HG02759 (cell line): ENCODE measurements around the gene USP31.

Experiments
- ATAC-seq: cut with Tn5 transposase; IDR thresholded peaks from one replicate; pipeline ENCODE4 v1.9.1; 2021; ENCODE audit warnings: mild to moderate bottlenecking, moderate library complexity; ENCODE audit not compliant: unreplicated experiment

The USP31 gene

GRCh38 chr16:23069844-23070243 is 79.4 kb downstream of the USP31 start:
- ATAC-seq: no peak

- no peak for ATAC-seq
These were observed 81.0 kb downstream of the USP31 start for GRCh38 chr16:23068079-23068736.

GRCh38 chr16:23066676-23067075 is 82.6 kb downstream of the USP31 start:
- ATAC-seq: no peak

GRCh38 chr16:23064639-23065038 is 84.6 kb downstream of the USP31 start:
- ATAC-seq: no peak

- no peak for ATAC-seq
These were observed 86.7 kb downstream of the USP31 start for GRCh38 chr16:23062524-23062923.

- no peak for ATAC-seq
These were observed 87.6 kb downstream of the USP31 start for GRCh38 chr16:23061669-23062068.

- ATAC-seq: no peak
These were observed 88.6 kb downstream of the USP31 start for GRCh38 chr16:23060458-23061320.

GRCh38 chr16:23059433-23059832 is 89.8 kb downstream of the USP31 start:
- no peak for ATAC-seq

GRCh38 chr16:23058576-23058975 is 90.7 kb downstream of the USP31 start:
- no peak for ATAC-seq

- no peak for ATAC-seq
These were observed 92.1 kb downstream of the USP31 start for GRCh38 chr16:23057013-23057596.

GRCh38 chr16:23055481-23055880 is 93.8 kb downstream of the USP31 start:
- no peak for ATAC-seq

GRCh38 chr16:23052908-23053580 is 96.2 kb downstream of the USP31 start:
- ATAC-seq: no peak

GRCh38 chr16:23052221-23052620 is 97.0 kb downstream of the USP31 start:
- ATAC-seq: no peak

GRCh38 chr16:23051587-23051986 is 97.7 kb downstream of the USP31 start:
- no peak for ATAC-seq

- ATAC-seq: no peak
These were observed 101.1 kb downstream of the USP31 start for GRCh38 chr16:23048164-23048563.

- ATAC-seq: no peak
These were observed 104.2 kb downstream of the USP31 start for GRCh38 chr16:23045025-23045424.

GRCh38 chr16:23040246-23040645 is 109.0 kb downstream of the USP31 start:
- ATAC-seq: no peak

- no peak for ATAC-seq
These were observed 110.1 kb downstream of the USP31 start for GRCh38 chr16:23039118-23039517.

GRCh38 chr16:23035240-23035639 is 114.0 kb downstream of the USP31 start:
- ATAC-seq: no peak

GRCh38 chr16:23031508-23032098 is 117.6 kb downstream of the USP31 start:
- no peak for ATAC-seq
